ENCODE results near the gene LZTR1. TPM values are rescaled to one million over a fixed set of nuclear protein-coding genes. Genes with fewer than 3 reads are reported as not detected.

The LZTR1 gene
- total and polyA plus RNA-seq, 2 donors (not counting 3 experiments of a cell fraction or from before 2014, with no cell fraction given), result 56.6 to 86.8 TPM

DNA sequence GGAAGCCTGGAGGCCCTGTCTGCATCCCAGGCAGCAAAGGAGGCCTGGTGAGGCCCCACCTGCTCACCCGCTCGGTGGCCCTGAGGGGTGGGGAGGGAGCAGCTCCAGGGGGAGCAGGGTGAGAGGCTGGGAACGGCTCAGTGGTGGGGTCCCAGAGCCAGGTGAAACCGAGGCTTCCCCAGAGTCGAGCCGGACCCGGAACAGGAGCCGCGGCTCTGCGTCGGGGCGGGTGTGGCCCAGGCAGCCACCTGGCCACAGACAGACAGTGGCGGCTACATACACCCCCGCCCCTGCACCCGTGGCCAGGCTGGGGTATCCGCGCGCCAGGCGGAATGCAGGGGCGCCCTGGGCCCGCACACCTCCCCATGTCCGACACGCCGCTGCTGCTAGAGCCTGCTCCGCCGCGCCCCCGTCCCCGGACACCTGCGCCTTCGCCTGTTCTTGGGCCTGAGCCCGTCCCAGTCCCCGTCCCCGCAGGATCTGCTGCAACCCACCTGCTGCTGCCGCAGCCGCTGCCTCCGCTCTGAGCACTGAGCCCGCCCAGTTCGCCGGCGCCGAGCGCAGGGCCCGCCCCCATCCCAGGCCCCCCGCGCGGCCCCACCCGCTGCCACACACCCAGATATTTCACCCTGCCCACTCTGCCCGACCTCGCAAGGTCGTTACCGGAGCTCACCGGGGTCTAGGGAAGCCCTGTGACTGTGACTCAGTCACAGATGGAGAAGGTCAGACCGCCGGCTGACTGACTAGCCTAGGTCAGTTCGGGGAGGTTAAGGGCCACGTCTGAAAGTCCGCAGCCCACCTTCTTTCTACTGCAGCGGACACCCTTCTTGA is 50.2 kb downstream of the LZTR1 start, which contains the start of gene SLC7A4:
Gene SLC7A4 (minus strand): TSS at position 525 of the 831 bp plus-strand sequence. CDS start 749 bp downstream, outside the sequence.
- Histone ChIP-seq H3K4me2 (ENCODE audit: insufficient read depth, low read length) (no peak within 1 kb of the TSS), H3K27me3 (ENCODE audit: control insufficient read depth in 2 of 2, insufficient read depth in 2 of 2, low read length in 2 of 2) (peaks cover 26 to 27% of the 10 kb centered on the region in 2 experiments), H3K36me3 (ENCODE audit: control insufficient read depth in 2 of 2, extremely low read depth in 1 of 2, insufficient read depth in 2 of 2, low read length in 2 of 2) (no peaks in the 10 kb centered on the region), H3K9me1 (replicated peaks; ENCODE audit: control insufficient read depth, extremely low read depth, insufficient read depth, low read length) (no peaks in the 10 kb centered on the region), H3K79me2 (ENCODE audit: control insufficient read depth, insufficient read depth, low read length) (no peaks in the 10 kb centered on the region), H4K20me1 (replicated peaks; ENCODE audit: control insufficient read depth, extremely low read depth, insufficient read depth, low read length) (no peaks in the 10 kb centered on the region), H2AFZ (ENCODE audit: low read depth, low read length) (no peak within 1 kb of the TSS), H3K9me3 (replicated peaks; ENCODE audit: control insufficient read depth, insufficient read depth, low read length) (no peaks in the 10 kb centered on the region), H3K9ac (replicated peaks; ENCODE audit: extremely low read depth, insufficient read depth, low read length) (no peak within 1 kb of the TSS), H3K27ac (ENCODE audit: insufficient read depth, low read depth, low read length) (no peak within 1 kb of the TSS), H3K4me3 (replicated peaks in 1 of 3; ENCODE audit: insufficient read depth in 1 of 3, low read depth in 1 of 3, low read length in 3 of 3) (no peak within 1 kb of the TSS), H3K4me1 (ENCODE audit: control insufficient read depth, extremely low read depth, insufficient read depth, low read length) (no peaks in the 10 kb centered on the region)
- BruUV-seq (replicated peaks), result no TSS peak
- no peak for FAIRE-seq
- intact Hi-C loops (cut with micrococcal nuclease) (no loop called here), dilution Hi-C loops (cut with MboI; ENCODE audit: extremely low pct_ligation_motif_present, low sequenced_read_pairs) (no loop called here)
- POLR2A ChIA-PET, result no interaction called here
- DNase-seq (ENCODE audit: low read depth, low spot score), result no peak
- TF ChIP-seq GATA2 (IDR thresholded peaks at IDR 0.05; ENCODE audit: insufficient read depth, insufficient read length, low read depth, low read length) (no peak), MAX (IDR thresholded peaks at IDR 0.05; ENCODE audit: insufficient read depth, insufficient read length) (no peak), MYC (IDR thresholded peaks at IDR 0.05; ENCODE audit: low read depth, low read length) (no peak), JUN (IDR thresholded peaks at IDR 0.05; ENCODE audit: borderline replicate concordance, insufficient read depth, insufficient read length, low read depth) (no peak), FOS (IDR thresholded peaks at IDR 0.05; ENCODE audit: borderline replicate concordance, insufficient read depth, low read length) (no peak), EZH2 (IDR thresholded peaks at IDR 0.05; ENCODE audit: borderline replicate concordance, low read depth, low read length, severe bottlenecking) (peak; percentile 84)
- TF ChIP-seq, protein P1, sequence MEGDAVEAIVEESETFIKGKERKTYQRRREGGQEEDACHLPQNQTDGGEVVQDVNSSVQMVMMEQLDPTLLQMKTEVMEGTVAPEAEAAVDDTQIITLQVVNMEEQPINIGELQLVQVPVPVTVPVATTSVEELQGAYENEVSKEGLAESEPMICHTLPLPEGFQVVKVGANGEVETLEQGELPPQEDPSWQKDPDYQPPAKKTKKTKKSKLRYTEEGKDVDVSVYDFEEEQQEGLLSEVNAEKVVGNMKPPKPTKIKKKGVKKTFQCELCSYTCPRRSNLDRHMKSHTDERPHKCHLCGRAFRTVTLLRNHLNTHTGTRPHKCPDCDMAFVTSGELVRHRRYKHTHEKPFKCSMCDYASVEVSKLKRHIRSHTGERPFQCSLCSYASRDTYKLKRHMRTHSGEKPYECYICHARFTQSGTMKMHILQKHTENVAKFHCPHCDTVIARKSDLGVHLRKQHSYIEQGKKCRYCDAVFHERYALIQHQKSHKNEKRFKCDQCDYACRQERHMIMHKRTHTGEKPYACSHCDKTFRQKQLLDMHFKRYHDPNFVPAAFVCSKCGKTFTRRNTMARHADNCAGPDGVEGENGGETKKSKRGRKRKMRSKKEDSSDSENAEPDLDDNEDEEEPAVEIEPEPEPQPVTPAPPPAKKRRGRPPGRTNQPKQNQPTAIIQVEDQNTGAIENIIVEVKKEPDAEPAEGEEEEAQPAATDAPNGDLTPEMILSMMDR (IDR thresholded peaks at IDR 0.05; ENCODE audit: extremely low read depth in 1 of 2, insufficient read depth in 1 of 2, low read depth in 1 of 2, low read length in 2 of 2), result no peak
- CTCF ChIA-PET, result no interaction called here

Data from endothelial cell of umbilical vein (primary cell).